HEK293 (cell line): ENCODE results near the gene MEAK7.

Experiments
- CTCF ChIA-PET: fragments of 350-600 bp; formaldehyde crosslinking; extraction: SDS; loops from one replicate; lab custom pipeline; 2021; ENCODE audit warnings: antibody characterized with exemption; lab: Yijun Ruan, JAX
- POLR2A ChIA-PET: fragments of 300-600 bp; formaldehyde crosslinking; extraction: SDS; loops from one replicate; lab custom pipeline; 2020; ENCODE audit warnings: antibody characterized with exemption, inconsistent platforms; lab: Yijun Ruan, JAX
- H3K27ac ChIP-seq: fragments of 200-500 bp; sonication (Bioruptor generic); 2 replicates; pipeline ENCODE4 v1.5.1; 2014; ENCODE audit warnings: low read depth, low read length, control low read depth, inconsistent platforms; ENCODE audit errors: extremely low read depth
- H3K36me3 ChIP-seq, 2 experiments: fragments of 200-500 bp in 1 of 2; sonication (Bioruptor generic) in 1 of 2; 1 replicate in 1 of 2; 2 replicates in 1 of 2; pipeline ENCODE4 v1.5.1; 2014 to 2017; ENCODE audit warnings: inconsistent platforms in 2 of 2, low read length in 2 of 2; ENCODE audit not compliant: control insufficient read depth in 2 of 2, insufficient read depth in 1 of 2
- H3K4me1 ChIP-seq: fragments of 200-500 bp; sonication (Bioruptor generic); 2 replicates; pipeline ENCODE4 v1.5.1; 2014; ENCODE audit warnings: mild to moderate bottlenecking, low read length, inconsistent platforms; ENCODE audit not compliant: control insufficient read depth, insufficient read depth
- H3K4me3 ChIP-seq: 2 replicates; pipeline ENCODE4 v1.5.1; 2011; ENCODE audit warnings: low read depth, mild to moderate bottlenecking, control low read depth, low read length, moderate library complexity
- H3K9me3 ChIP-seq: fragments of 200-500 bp; sonication (Bioruptor generic); 2 replicates; pipeline ENCODE4 v1.5.1; 2014; ENCODE audit warnings: low read depth, low read length, inconsistent platforms; ENCODE audit not compliant: control insufficient read depth, insufficient read depth
- GFI1B ChIP-seq: fragments of 450-650 bp; formaldehyde crosslinking; IDR thresholded peaks from 2 replicates; pipeline ENCODE4 v1.5.1; 2016; ENCODE audit warnings: missing biosample characterization, missing genetic modification characterization
- PBX3 ChIP-seq: sonication (generic); formaldehyde crosslinking; IDR thresholded peaks from 2 replicates; pipeline ENCODE4 v1.8.1; 2022; ENCODE audit warnings: mild to moderate bottlenecking, moderate library complexity, missing genetic modification reagents
- PRDM2 ChIP-seq: fragments of 450-650 bp; formaldehyde crosslinking; IDR thresholded peaks from 2 replicates; pipeline ENCODE4 v1.5.1; 2016; ENCODE audit warnings: missing biosample characterization, missing genetic modification characterization, borderline replicate concordance
- SETDB1 ChIP-seq: IDR thresholded peaks from one replicate; pipeline ENCODE4 v1.6.1; 2017; ENCODE audit warnings: mild to moderate bottlenecking, low read length, moderate library complexity, mixed read lengths; ENCODE audit not compliant: insufficient read length
- YY1 ChIP-seq: fragments of 450-650 bp; formaldehyde crosslinking; IDR thresholded peaks from 2 replicates; pipeline ENCODE4 v1.5.1; 2018; ENCODE audit warnings: missing biosample characterization, missing genetic modification characterization
- ZFP37 ChIP-seq: fragments of 450-650 bp; formaldehyde crosslinking; IDR thresholded peaks from 2 replicates; pipeline ENCODE4 v1.5.1; 2016; ENCODE audit warnings: missing biosample characterization, missing genetic modification characterization
- ZFP69B ChIP-seq: fragments of 450-650 bp; formaldehyde crosslinking; IDR thresholded peaks from 2 replicates; pipeline ENCODE4 v1.5.1; 2016; ENCODE audit warnings: missing biosample characterization, missing genetic modification characterization
- ZNF146 ChIP-seq: fragments of 450-650 bp; formaldehyde crosslinking; IDR thresholded peaks from 2 replicates; pipeline ENCODE4 v1.5.1; 2016; ENCODE audit warnings: missing biosample characterization, missing genetic modification characterization
- ZNF157 ChIP-seq: fragments of 450-650 bp; formaldehyde crosslinking; IDR thresholded peaks from 2 replicates; pipeline ENCODE4 v1.5.1; 2016; ENCODE audit warnings: missing biosample characterization, missing genetic modification characterization
- ZNF416 ChIP-seq: fragments of 450-650 bp; formaldehyde crosslinking; IDR thresholded peaks from 2 replicates; pipeline ENCODE4 v1.5.1; 2016; ENCODE audit warnings: missing biosample characterization, missing genetic modification characterization
- ZNF558 ChIP-seq: fragments of 450-650 bp; formaldehyde crosslinking; IDR thresholded peaks from 2 replicates; pipeline ENCODE4 v1.5.1; 2016; ENCODE audit warnings: missing biosample characterization, missing genetic modification characterization
- TF ChIP-seq, protein P1 (sequence below): fragments of 450-650 bp; formaldehyde crosslinking; IDR thresholded peaks from 2 replicates; pipeline ENCODE4 v1.5.1; 2016; ENCODE audit warnings: missing biosample characterization, missing genetic modification characterization

The MEAK7 gene

GRCh38 chr16:84467709-84468108 lies 36.8 kb downstream of the MEAK7 start:
- no peak overlapping the region for H3K27ac ChIP-seq
- H3K36me3 ChIP-seq: peaks cover 0 to 9% of the 10 kb centered on the region in 2 experiments; a peak in 1 of 3 replicates
- H3K9me3 ChIP-seq: no peaks in the 10 kb centered on the region
- TF ChIP-seq ZNF146 (peak; percentile 44; the same call in 1 of the 2 replicates), ZNF416 (tag by site-specific recombination) (no peak), GFI1B (tag by site-specific recombination) (no peak), ZFP69B (tag by site-specific recombination) (no peak), ZNF157 (tag by site-specific recombination) (no peak), ZNF558 (tag by site-specific recombination) (no peak), YY1 (tag by site-specific recombination) (no peak)
- H3K4me1 ChIP-seq: no peaks in the 10 kb centered on the region
- ChIA-PET CTCF (interaction anchor here (0.6 to 1.4 kb wide), 3 partner anchors 17 to 100 kb away, joined by 3 to 4 read pairs (median 3); partner anchors contain the start of gene ATP2C2), POLR2A (no interaction called here)
- H3K4me3 ChIP-seq: no peak overlapping the region

DNA sequence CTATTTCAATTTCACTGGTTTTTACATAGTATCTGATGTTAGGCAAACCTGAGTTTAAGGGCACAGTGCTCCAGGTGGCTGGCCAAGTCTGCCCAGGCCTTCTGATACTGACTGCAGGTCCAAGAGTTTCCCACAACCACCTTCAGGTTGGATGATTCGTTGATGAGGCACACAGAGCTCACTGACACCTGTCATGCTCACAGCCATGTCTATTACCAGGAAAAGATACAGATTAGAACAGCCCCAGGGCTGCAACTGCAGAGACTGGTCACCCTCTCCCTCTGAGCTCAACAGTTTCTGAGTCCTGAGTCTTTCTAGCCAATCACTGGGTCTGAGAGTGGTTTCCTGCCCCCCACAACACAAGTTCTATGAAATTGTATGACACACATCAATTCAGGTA lies 37.2 kb downstream of the MEAK7 start:
- H3K9me3 ChIP-seq: no peaks in the 10 kb centered on the region
- ChIA-PET POLR2A (no interaction called here), CTCF (interaction anchor here (0.6 to 1.4 kb wide), 2 partner anchors 17 to 21 kb away, joined by 3 read pairs; no protein-coding TSS in a partner anchor)
- no peaks in the 10 kb centered on the region for H3K4me1 ChIP-seq
- no peak overlapping the region for H3K4me3 ChIP-seq
- H3K27ac ChIP-seq: no peak overlapping the region
- TF ChIP-seq, protein P1, sequence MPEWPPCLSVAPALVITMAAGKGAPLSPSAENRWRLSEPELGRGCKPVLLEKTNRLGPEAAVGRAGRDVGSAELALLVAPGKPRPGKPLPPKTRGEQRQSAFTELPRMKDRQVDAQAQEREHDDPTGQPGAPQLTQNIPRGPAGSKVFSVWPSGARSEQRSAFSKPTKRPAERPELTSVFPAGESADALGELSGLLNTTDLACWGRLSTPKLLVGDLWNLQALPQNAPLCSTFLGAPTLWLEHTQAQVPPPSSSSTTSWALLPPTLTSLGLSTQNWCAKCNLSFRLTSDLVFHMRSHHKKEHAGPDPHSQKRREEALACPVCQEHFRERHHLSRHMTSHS (tag by site-specific recombination): no peak
- TF ChIP-seq PBX3 (CRISPR knock-in tag) (no peak), ZFP37 (tag by site-specific recombination) (no peak)
- H3K36me3 ChIP-seq: peaks cover 0 to 9% of the 10 kb centered on the region in 2 experiments; a peak in 1 of 3 replicates

- no peaks in the 10 kb centered on the region for H3K4me1 ChIP-seq
- TF ChIP-seq PRDM2 (tag by site-specific recombination) (no peak), SETDB1 (peak; percentile 63)
- no peaks in the 10 kb centered on the region for H3K9me3 ChIP-seq
- no peak overlapping the region for H3K4me3 ChIP-seq
- POLR2A ChIA-PET: no interaction called here
- CTCF ChIA-PET: interaction anchor here (1.4 kb wide), 1 partner anchor 18 kb away, joined by 3 read pairs; no protein-coding TSS in a partner anchor
- no peak overlapping the region for H3K27ac ChIP-seq
- peaks cover 0 to 10% of the 10 kb centered on the region in 2 experiments; a peak in 1 of 3 replicates for H3K36me3 ChIP-seq
Measured at GRCh38 chr16:84466692-84467091, 37.8 kb downstream of the MEAK7 start.
